Ovary (tissue), 3 donors: ENCODE measurements around the gene GAREM2.

ENCODE experiments used
- CTCF ChIP-seq, 3 donors: fragments of 450-650 bp in 2 of 3; fragments of 200-600 bp in 1 of 3; IDR thresholded peaks; one replicate each; pipeline versions ENCODE4 v1.5.1 to v1.8.0; 2016 to 2022; ENCODE audit warnings: antibody characterized with exemption in 3 of 3, mild to moderate bottlenecking in 1 of 3
- EP300 ChIP-seq: sonication (generic); formaldehyde crosslinking; IDR thresholded peaks from one replicate; pipeline ENCODE4 v1.6.1; 2017; ENCODE audit warnings: antibody characterized with exemption
- POLR2A ChIP-seq: fragments of 450-650 bp; IDR thresholded peaks from one replicate; pipeline ENCODE4 v1.6.1; 2017; ENCODE audit warnings: antibody characterized with exemption, mild to moderate bottlenecking, moderate library complexity
- donor health status: DM: no; HTN: no; CAD: no.

- TF ChIP-seq CTCF (IDR thresholded peaks at IDR 0.05) (no peak), EP300 (no peak), POLR2A (no peak)
These were observed 9.9 kb upstream of the GAREM2 start for GRCh38 chr2:26162963-26163362.
